ENCODE results near the gene CEACAM18.
"Not testable (repeated sequence)": the region's sequence is repeated elsewhere in the genome, so short reads cannot be mapped to it uniquely, and the experiment has no call there.

Gene CEACAM18

DNA sequence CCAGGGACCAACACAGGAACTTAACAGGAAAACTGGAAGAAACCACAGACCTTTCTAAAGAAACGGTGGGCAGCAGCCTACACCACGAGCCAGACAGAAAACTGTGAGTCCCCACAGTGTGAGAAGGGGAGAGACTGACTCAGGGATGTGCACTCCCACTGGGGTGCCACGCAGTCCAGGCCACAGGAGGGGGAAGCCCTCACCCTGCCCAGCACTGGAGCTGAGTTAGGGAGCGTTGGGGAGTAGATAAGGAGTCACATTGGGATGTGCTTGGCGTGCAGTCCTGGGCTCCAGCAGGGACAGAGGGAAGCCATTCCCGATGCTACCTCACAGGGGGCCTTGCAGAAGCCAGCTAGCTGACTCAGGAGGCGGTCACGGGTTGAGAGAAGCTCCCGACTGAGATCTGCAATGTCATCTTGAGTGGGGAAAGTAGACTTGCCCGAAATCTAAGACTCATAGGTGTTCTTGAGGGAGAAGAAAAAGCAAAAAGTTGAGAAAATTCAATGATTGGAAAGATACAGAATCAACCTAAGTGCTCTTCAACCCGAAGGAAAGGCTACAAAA lies 37.4 kb upstream of the CEACAM18 start:
- peaks cover 23% of the 10 kb centered on the region for H3K4me1 ChIP-seq (ENCODE audit: insufficient read depth, low read length)
- no peaks in the 10 kb centered on the region for H3K79me2 ChIP-seq (ENCODE audit: insufficient read depth, low read length)
- H3K4me2 ChIP-seq (ENCODE audit: insufficient read depth, low read length) = peak overlapping the region; percentile 61
- TF ChIP-seq CTCF (IDR thresholded peaks at IDR 0.05; ENCODE audit: borderline replicate concordance, extremely low read depth, low read length, poor library complexity, severe bottlenecking) = no peak
- no peak for TF ChIP-seq EZH2 (IDR thresholded peaks at IDR 0.05; ENCODE audit: borderline replicate concordance, low read depth, low read length, severe bottlenecking)
- peaks cover 32% of the 10 kb centered on the region for H3K27me3 ChIP-seq (ENCODE audit: insufficient read depth, low read length, poor library complexity)
- H3K9me3 ChIP-seq (ENCODE audit: insufficient read depth, low read length, severe bottlenecking) = no peaks in the 10 kb centered on the region
- H2AFZ ChIP-seq (ENCODE audit: low read depth, low read length) = no peak overlapping the region
- H3K4me3 ChIP-seq (ENCODE audit: low read depth in 1 of 2, low read length in 2 of 2) = peak overlapping the region in 1 of 2 experiments; percentile 43; a peak in 2 of 4 replicates
- ATAC-seq (ENCODE audit: insufficient read depth, low read depth) (peak; percentile 18; the same call in 1 of the 3 replicates), DNase-seq (no peak)
- no peaks in the 10 kb centered on the region for H3K36me3 ChIP-seq (ENCODE audit: insufficient read depth, low read length)
- no peak overlapping the region for H3K27ac ChIP-seq (ENCODE audit: low read length)
- H4K20me1 ChIP-seq (ENCODE audit: insufficient read depth, low read length) = peaks cover 9% of the 10 kb centered on the region
- H3K9ac ChIP-seq (ENCODE audit: low read depth, low read length) = peak overlapping the region; percentile 17; the same call in 1 of the 2 replicates

DNA sequence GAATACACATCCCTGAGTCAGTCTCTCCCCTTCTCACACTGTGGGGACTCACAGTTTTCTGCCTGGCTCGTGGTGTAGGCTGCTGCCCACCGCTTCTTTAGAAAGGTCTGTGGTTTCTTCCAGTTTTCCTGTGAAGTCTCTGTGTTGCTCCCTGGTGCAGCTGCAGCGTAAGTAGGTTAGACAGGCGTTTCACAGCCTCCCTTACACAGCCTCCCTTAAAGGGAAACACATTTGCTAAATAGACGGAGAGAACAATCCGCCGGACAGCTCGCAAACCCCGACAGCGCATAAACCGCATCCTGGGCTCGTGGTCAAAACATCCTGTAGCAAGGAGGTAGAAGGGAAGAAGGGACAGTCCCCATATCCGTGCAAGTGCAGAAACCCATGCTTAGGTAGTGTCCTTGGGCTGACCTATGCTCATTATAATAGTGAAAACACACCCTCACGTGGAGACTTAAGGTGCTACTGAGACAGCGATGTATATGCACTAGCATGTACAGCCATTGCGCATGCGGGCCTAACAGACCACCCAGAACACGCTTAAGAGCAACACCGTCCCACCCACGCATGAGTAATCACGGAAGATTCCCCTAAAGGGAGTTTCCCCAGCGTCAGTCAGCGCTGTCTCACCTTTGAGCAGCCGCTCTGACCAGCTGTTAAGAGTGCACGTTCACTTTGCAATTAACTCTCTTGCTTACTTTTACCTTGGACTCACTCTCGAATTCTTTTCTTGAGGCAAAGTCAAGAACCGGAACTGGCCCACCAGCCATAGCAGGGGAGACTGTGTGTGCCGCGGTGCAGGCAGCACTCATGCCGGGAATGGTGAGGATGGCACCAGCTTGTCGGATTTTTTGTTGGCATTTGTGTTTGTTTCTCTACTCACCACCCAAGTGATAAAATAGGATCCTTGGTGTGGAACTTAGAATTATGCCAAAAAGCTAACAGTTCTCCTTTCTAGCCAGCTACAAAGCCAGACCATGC lies 36.6 kb upstream of the CEACAM18 start:
- H3K4me2 ChIP-seq (ENCODE audit: insufficient read depth, low read length) = peak overlapping the region; percentile 61
- no peaks in the 10 kb centered on the region for H3K79me2 ChIP-seq (ENCODE audit: insufficient read depth, low read length)
- H3K9ac ChIP-seq (ENCODE audit: low read depth, low read length) = 0 out of 2 replicates have a peak overlapping the region, but pooled peaks have one; percentile 17
- H3K9me3 ChIP-seq (ENCODE audit: insufficient read depth, low read length, severe bottlenecking) = no peaks in the 10 kb centered on the region
- peaks cover 32% of the 10 kb centered on the region for H3K27me3 ChIP-seq (ENCODE audit: insufficient read depth, low read length, poor library complexity)
- DNase-seq (peak; percentile 73), ATAC-seq (ENCODE audit: insufficient read depth, low read depth) (peak; percentile 95)
- H2AFZ ChIP-seq (ENCODE audit: low read depth, low read length) = no peak overlapping the region
- H3K36me3 ChIP-seq (ENCODE audit: insufficient read depth, low read length) = no peaks in the 10 kb centered on the region
- peaks cover 23% of the 10 kb centered on the region for H3K4me1 ChIP-seq (ENCODE audit: insufficient read depth, low read length)
- peak; percentile 20 for TF ChIP-seq CTCF (IDR thresholded peaks at IDR 0.05; ENCODE audit: borderline replicate concordance, extremely low read depth, low read length, poor library complexity, severe bottlenecking)
- peak; percentile 24 for TF ChIP-seq EZH2 (IDR thresholded peaks at IDR 0.05; ENCODE audit: borderline replicate concordance, low read depth, low read length, severe bottlenecking)
- peaks cover 9% of the 10 kb centered on the region for H4K20me1 ChIP-seq (ENCODE audit: insufficient read depth, low read length)
- peak overlapping the region in 1 of 2 experiments; percentile 43; a peak in 2 of 4 replicates for H3K4me3 ChIP-seq (ENCODE audit: low read depth in 1 of 2, low read length in 2 of 2)
- no peak overlapping the region for H3K27ac ChIP-seq (ENCODE audit: low read length)

GRCh38 chr19:51447510-51447909 lies 30.8 kb upstream of the CEACAM18 start:
- not testable (repeated sequence) for H4K20me1 ChIP-seq (ENCODE audit: insufficient read depth, low read length); H3K27ac ChIP-seq (ENCODE audit: low read length); H2AFZ ChIP-seq (ENCODE audit: low read depth, low read length); ATAC-seq (ENCODE audit: insufficient read depth, low read depth); H3K36me3 ChIP-seq (ENCODE audit: insufficient read depth, low read length); H3K9ac ChIP-seq (ENCODE audit: low read depth, low read length); H3K9me3 ChIP-seq (ENCODE audit: insufficient read depth, low read length, severe bottlenecking); H3K4me3 ChIP-seq (ENCODE audit: low read depth in 1 of 2, low read length in 2 of 2); H3K4me1 ChIP-seq (ENCODE audit: insufficient read depth, low read length); H3K79me2 ChIP-seq (ENCODE audit: insufficient read depth, low read length); H3K4me2 ChIP-seq (ENCODE audit: insufficient read depth, low read length); DNase-seq
- H3K27me3 ChIP-seq (ENCODE audit: insufficient read depth, low read length, poor library complexity) = peaks cover 23% of the 10 kb centered on the region

GRCh38 chr19:51448011-51448410 lies 30.3 kb upstream of the CEACAM18 start:
- Histone ChIP-seq H3K4me3 (ENCODE audit: low read depth in 1 of 2, low read length in 2 of 2) (no peak overlapping the region), H3K4me2 (ENCODE audit: insufficient read depth, low read length) (peak overlapping the region; percentile 41; the same call in 1 of the 2 replicates), H3K36me3 (ENCODE audit: insufficient read depth, low read length) (no peaks in the 10 kb centered on the region), H3K9ac (ENCODE audit: low read depth, low read length) (no peak overlapping the region), H4K20me1 (ENCODE audit: insufficient read depth, low read length) (no peaks in the 10 kb centered on the region; the same call in 1 of the 2 replicates), H2AFZ (ENCODE audit: low read depth, low read length) (no peak overlapping the region), H3K79me2 (ENCODE audit: insufficient read depth, low read length) (no peaks in the 10 kb centered on the region), H3K27me3 (ENCODE audit: insufficient read depth, low read length, poor library complexity) (peaks cover 22% of the 10 kb centered on the region), H3K9me3 (ENCODE audit: insufficient read depth, low read length, severe bottlenecking) (no peaks in the 10 kb centered on the region), H3K27ac (ENCODE audit: low read length) (no peak overlapping the region), H3K4me1 (ENCODE audit: insufficient read depth, low read length) (peaks cover 9% of the 10 kb centered on the region)
- TF ChIP-seq EZH2 (IDR thresholded peaks at IDR 0.05; ENCODE audit: borderline replicate concordance, low read depth, low read length, severe bottlenecking) = no peak
- no peak for TF ChIP-seq CTCF (IDR thresholded peaks at IDR 0.05; ENCODE audit: borderline replicate concordance, extremely low read depth, low read length, poor library complexity, severe bottlenecking)
- DNase-seq (no peak), ATAC-seq (ENCODE audit: insufficient read depth, low read depth) (no peak)

All from DND-41 (cell line).